ENCODE measurements around the gene KRT14.
"Not testable (repeated sequence)": the region's sequence is repeated elsewhere in the genome, so short reads cannot be mapped to it uniquely, and the experiment has no call there.

KRT14 gene

DNA sequence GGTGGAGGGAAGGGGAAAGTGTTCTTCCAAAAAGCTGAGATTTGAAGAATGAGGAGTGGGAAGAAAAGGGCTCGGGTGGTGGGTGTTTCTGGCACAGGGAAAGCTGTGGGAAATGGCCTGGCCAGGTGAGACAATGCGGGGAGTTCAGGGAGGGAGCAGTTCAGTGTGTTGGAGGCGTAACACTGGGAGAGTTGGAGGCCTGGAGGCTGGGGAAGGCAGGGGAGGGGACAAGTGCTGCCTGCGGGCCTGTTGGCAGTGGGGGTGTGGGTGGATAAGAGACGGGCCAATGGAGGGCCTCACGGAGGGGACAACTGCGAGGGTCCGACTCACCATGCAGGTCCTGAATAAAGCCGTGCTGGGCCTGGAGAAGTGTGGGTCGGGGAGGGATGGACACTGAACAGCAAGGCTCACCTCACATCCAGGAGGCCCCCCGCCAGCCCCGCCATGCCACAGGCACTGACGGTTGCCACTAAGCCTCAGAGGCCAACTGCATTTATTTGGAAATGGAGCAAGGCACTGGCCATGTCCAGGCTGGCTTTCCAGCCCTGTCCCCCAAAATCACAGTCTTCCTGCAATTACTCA, 40.8 kb downstream of the KRT14 start:
- DNase-seq: no peak

GRCh38 chr17:41544935-41545334, 41.8 kb downstream of the KRT14 start:
- DNase-seq: no peak

- no peak for DNase-seq
Measured at GRCh38 chr17:41544491-41544892, 42.2 kb downstream of the KRT14 start.

DNA sequence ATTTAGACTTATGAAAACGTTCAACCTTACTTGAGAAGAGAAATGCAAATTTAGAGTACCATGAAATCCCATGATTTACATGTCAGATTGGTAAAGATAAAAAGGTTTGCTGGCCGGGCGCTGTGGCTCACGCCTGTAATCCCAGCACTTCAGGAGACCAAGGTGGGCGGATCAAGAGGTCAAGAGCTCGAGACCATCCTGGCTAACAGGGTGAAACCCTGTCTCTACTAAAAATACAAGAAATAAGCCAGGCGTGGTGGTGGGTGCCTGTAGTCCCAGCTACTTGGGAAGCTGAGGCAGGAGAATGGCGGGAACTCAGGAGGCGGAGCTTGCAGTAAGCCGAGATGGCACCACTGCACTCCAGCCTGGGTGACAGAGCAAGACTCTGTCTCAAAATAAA, 43.9 kb downstream of the KRT14 start:
- DNase-seq: not testable (repeated sequence)

DNA sequence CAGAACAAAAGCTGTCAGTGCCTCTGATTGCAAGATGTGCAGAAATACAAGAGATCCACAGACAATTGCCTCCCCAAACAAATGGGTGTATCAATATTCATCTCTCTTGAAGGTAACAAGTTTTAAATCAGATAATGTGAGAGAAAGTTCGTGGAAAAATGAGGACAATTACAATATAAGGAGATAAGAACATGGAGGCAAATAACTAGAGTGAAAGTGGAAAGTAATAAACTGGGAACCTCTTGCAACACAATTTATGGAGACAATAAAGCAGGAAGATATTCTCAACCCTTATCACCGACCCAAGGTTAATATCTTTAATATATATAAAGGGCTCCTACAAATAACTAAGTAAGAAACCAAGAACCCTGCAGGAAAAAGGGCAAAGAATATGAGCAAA, 44.3 kb downstream of the KRT14 start:
- DNase-seq: no peak

DNA sequence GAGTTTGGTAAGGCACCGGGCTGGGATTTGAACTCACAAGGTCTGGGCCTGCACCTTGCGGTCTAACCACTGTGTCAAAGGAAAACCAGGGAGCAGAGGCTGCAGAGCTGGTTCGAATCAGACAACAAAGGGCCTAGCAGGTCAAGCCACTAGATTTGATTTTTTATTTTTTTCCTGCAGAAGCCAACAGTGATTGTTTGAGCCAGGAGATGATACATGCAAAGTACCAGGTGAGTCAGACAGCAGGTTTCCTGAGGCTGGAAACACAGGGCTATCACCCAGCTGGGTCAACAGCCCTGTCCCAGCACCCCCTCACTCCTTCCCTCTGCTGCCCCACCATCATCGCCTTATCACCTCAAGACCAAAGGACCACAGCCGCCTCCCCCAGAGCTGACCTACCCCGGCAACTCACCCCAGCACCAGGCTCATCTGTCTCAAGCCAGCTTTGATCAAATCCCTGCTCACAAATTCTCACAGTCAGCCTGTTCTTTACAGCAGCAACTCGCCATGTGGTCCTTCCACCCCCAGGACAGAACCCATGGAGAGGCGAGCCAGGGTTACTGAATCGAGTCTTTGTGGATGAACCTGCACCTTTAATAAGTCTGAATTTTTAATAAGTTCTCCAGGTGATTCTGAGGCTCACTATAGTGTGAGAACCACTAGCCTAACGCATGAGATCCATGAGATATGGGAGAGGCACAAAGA, 45.6 kb downstream of the KRT14 start:
- no peak for DNase-seq

- no peak for DNase-seq
Measured at GRCh38 chr17:41539979-41540701, 46.6 kb downstream of the KRT14 start.

DNA sequence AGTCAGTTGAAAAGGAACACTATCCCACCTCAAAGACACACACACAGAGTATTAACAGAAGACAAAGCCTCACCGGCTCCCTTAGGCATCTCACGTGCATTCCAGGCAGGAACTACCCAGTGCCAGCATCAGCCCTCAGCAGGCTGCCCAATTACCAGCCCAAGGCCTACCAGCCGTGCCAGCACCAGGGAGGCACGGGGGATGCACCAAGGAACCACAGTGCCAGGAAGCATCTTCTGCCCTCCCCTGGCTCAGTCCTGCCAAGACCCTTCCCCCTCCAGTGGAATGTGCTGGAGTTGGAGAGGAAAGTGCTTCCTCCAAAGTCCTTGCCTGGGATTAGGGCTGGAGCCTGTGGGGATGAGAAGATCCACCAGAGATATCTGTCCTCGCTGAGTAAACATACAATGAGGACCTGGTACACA, 47.6 kb downstream of the KRT14 start:
- no peak for DNase-seq

DNA sequence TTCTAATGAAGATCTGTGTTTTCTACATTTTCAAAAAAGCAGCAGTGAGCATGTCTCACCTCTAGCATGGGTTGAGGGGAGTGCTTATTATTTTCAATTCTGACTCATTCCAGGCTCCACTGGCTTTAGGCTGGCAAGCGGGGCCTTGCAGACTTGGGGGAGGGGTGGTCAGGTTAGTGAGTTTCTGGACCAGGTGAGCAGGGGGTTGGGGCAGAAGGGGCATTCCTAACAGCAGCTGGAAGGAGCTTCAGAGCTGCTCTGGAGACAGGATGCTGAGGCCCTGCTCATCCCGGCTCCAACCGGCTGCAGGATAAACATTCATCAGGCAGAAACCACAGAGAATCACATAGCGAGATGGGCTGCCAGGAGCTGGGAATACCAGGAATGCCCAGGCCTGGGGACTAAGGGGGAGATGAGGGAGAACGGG, 48.1 kb downstream of the KRT14 start:
- no peak for DNase-seq

GRCh38 chr17:41537990-41538389, 48.7 kb downstream of the KRT14 start:
- DNase-seq: no peak

GRCh38 chr17:41537614-41537954, 49.1 kb downstream of the KRT14 start:
- no peak for DNase-seq

- no peak for DNase-seq
Measured at GRCh38 chr17:41536741-41537613, 49.7 kb downstream of the KRT14 start.

DNA sequence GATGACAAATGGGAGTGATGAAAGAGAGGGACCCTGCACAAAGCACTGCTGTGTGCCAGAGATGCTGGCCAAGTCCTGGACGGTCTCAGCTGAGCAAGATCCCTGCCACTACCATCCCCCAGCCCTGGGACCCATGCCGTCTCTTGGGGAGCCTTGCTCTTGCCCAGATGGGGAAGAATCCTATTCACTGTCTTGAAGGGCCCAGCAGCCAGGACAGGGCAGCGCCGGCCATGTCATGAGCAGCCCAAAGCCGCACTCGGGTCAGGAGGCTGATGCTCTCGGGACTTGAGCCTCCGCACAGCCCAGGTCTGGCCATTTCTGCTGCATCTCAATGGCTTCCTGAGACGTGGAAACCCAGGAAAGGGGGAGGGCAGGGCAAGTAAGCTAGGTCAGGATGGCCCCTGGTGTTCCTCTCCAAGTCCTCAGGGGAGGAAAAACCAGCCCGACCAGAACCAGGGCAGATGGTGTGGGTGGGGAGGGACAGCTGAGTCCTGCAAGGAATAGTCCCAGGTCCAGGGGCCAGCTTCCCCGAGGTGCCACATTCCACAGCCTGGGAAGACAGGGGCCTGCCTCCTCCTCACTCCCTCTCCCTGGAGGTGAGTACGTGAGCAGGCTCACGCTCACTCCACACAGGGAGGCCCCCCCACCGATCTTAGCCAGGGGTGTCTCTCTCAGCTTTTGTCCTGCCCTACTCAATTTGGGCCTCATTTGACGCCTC, 50.8 kb downstream of the KRT14 start:
- DNase-seq: no peak

DNA sequence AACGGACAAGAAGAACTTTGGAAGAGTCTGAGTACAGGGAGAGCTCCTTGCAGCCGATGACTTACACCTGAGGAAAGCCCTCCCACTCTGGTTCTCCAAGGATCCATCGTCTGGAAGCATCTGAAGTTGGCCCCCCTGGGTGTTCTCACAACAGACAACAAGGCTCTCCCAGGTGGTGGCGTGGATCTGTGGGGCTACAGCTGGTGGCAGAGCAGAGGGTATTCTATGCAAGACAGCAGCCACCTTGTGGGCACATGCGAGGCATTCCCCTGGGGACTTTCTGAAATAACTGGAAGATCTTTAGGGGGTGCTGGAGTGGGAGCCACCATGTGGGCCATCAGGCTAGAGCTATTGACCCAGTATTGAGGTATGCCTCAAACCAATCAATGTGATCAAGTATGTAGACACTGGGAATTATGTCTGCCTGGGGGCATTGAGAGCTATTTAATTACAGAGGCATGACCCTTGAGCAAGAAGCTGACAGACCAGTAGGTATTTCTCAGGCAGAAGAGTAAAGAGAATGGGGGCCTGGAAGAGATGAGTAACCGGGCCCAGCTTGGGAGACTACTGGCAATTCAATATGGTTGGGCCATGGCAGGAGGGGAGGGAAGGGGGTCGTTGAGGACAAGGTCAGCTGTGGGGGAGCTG, 51.7 kb downstream of the KRT14 start:
- DNase-seq: no peak

DNA sequence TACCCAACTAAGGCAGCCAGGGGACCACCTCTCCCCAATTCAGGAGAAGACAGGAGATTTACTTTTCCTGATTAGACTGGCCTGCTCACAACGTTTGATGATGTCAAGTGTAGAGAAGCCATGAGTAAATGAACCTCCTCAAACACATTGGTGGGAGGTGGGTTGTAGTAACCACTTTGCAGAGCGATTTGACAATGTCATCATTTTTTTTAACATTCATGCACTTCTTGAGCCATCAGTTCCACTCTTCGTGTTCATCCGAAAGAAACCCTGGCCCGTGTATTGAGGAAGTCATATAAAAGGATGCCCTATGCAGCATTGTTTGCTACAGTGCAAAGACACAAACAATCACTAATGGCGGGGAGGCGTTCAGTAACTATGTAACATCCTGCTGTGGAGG, 53.1 kb downstream of the KRT14 start:
- DNase-seq: no peak

GRCh38 chr17:41532947-41533570, 53.6 kb downstream of the KRT14 start:
- DNase-seq: no peak

Data from GF-D8 (cell line).